GM21723 (cell line): ENCODE data around the gene AFAP1L1.

Source experiments
- ATAC-seq: cut with Tn5 transposase; IDR thresholded peaks from one replicate; pipeline ENCODE4 v1.9.1; 2021; ENCODE audit warnings: mild to moderate bottlenecking, moderate library complexity; ENCODE audit not compliant: unreplicated experiment

The AFAP1L1 gene

GRCh38 chr5:149271716-149272563, at the start of gene AFAP1L1:
Gene AFAP1L1, plus strand, starts transcription at chr5:149271859. Its CDS starts 110 bp downstream, at chr5:149271969.
- no peak for ATAC-seq

DNA sequence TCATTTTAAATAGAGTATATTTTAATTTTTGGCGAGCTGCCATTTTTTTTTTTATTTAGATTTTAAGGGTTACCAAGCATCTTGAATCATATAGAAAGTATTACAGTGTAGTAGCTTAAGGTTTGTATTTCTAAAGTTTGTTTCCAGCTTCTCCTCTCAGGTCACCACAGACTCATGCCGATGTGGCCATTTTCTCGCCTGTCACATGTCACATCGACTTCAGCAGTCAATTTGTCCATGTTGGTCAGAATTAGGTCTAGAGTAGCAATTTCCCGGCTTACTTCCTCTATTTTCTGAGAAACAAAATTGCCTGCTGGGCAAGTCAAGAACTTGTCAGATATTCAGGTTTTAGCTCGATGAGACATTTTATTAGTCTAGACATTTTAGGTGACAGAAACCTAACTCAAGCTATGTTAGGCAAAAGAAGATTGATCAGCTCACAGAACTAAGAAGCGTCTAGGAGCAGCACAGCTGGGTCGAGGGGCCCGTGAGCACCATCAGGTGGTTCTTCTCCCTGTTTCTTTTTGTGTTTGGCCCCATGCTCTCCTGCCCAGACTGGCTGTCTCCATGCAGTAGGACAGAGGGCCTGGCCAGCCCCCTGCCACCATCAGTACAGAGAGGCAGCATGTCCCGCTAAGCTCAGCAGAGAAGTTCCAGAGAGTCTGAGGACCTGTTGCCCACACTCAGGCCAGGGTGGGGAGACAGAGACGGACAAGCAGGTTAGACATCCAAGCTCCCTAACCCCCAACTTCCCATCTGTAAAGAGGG, 48.4 kb upstream of the AFAP1L1 start:
- no peak for ATAC-seq

GRCh38 chr5:149224282-149224681, 47.4 kb upstream of the AFAP1L1 start:
- ATAC-seq = no peak

DNA sequence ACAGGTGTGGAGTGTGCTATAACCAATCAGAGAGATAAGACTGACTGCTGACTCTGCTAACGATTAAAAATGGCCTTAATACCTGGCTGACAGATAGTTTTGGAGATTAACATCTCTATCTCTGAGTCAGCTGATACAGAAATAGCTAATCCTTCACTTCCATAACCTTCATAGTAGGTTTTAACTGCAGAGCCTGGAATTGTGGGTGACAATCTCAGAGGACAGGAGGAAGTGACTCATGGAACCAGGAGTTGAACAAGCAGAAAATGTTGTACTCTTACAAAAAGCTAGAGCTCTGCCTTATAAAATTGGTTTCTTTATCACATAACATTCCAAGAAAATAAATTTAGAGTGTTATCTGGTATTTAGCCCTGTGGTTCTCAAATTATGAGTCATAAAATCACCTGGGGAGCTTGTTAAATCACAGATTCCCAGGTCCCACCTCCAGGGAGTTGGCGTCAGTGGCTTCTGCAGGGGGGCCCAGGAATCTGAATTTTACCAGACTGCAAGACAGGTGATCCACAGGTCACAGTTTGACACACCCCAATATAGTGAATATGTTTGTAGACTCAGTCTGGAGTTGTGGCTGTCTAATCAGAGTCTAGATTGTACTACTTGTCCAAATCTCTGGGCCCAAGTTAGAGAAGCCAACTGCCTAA, 44.4 kb upstream of the AFAP1L1 start:
- no peak for ATAC-seq

GRCh38 chr5:149228618-149229297, 42.9 kb upstream of the AFAP1L1 start:
- ATAC-seq = no peak

GRCh38 chr5:149229298-149229937, 42.2 kb upstream of the AFAP1L1 start:
- no peak for ATAC-seq

DNA sequence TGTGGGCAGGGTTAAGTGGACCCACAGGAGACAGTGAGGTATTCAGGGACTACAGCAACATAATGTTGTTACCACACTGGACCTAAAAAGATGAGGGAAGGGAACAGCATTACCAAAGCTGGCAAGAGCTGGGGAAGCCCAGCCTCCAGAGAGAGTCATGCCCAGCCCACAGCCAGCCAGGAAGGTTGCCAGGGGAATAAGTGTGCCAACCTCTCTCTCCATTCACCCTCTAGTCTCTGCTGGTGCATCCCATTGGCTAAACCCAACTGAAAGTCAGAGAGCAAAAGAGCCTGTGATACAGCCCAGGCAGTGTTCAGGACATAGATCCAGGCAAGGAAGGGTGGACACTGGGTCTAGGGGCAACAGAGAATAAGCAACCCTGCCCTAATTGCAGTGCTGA, 35.8 kb upstream of the AFAP1L1 start:
- no peak for ATAC-seq

DNA sequence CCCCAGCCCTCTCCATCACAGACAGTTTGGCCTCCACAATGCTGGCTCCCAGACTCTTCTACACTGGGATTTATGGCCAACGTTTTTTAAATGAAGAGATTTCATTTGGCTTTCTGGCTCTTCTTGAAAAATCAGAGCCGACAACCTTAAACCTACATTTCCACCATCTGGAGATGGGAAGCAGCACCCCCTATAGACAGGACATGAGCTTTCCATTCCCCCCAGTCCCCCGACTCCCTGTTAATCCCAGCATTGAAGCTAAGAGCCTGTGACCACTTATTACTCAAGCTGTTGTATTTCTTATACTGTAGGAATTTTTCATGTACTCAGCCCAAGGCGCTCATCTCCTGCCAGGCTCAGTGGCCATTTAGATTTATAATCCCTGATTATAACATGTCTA, 34.0 kb upstream of the AFAP1L1 start:
- no peak for ATAC-seq

- ATAC-seq = no peak
These were observed 33.1 kb upstream of the AFAP1L1 start for GRCh38 chr5:149238540-149238939.

DNA sequence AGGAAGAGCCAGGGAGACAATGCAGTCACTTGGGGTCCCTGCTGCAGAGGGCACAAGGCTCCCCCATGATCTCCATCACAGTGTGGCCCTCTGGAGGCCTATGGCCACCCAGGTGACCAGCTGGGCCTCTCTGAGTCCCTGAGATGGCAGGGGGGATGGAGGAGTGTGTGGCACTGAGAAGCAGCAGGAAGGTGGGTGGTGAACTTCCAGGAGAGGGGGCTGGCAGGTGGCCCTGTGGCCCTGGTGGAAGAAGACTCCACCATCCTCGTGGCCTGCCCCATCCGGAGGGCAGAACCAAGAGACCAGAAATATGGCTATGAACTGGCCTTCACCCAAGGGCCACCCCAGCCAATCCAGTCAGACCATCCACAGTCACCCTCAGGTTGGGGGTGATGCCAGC, 31.7 kb upstream of the AFAP1L1 start:
- ATAC-seq = peak; percentile 7

DNA sequence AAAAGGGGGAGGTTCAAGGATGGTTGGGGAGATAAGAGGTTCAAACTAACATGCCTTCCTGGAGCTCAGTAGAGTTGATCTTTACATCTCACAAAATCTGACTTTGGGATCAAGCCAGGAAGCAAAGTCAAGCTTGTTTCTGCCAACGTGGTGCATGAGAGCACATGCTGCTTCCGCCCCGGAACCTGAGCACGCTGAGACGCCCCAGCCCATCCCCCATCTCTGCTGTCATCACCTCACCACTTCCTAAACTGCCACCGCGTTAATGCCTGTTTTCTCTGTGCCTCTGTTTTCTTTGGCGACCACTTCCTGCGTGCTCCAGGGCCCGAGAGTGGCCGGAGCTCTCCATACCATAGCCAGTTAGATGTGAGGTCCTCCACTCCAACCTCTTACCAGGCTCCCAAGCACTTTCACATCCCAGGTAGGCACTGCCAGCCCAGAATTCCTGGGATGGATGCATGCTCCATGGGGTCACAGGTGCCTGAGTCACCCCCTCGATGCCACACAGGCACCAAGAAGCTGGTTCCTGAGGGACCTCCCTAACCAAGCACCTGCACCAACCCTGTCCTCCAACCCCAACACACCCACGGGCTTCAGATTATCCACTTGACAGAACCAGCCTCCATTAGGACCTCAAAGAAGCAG, 31.2 kb upstream of the AFAP1L1 start:
- peak; percentile 72 for ATAC-seq

DNA sequence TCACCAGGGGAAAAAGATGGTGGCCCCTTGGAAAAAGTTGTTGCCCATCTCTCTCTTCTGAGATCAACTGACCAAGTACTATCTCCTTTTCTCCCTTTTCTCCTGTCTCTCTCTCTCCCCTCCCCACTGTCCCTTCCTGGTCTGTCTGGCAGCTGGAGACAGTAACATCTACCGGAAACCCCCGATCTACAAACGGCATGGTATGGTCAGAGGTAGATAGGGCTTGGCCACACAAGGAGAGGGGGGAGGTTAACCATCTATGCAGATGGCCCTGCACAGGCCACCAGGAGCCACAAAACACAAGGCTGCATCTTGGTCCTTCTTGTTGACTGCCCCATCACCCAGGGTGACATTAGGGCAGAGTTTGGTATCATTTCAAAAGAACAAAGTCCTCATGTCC, 29.3 kb upstream of the AFAP1L1 start:
- no peak for ATAC-seq

GRCh38 chr5:149246906-149247305, 24.8 kb upstream of the AFAP1L1 start:
- no peak for ATAC-seq

DNA sequence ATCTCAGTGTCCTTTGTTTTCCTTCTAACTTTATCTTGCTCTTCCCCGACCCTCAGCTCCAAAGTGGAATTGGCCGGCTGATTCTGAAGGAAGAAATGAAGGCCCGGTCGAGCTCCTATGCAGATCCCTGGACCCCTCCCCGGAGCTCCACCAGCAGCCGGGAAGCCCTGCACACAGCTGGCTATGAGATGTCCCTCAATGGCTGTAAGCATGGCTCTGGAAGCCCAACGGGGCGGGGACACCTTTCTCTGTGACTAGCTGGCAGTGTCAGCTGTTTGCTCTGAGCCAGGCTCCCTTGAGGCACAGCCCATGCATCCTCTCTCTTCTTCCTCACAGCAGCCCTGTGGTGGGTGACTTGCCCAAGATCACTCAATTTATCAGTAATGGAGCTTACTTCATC, 23.9 kb upstream of the AFAP1L1 start:
- ATAC-seq = no peak

DNA sequence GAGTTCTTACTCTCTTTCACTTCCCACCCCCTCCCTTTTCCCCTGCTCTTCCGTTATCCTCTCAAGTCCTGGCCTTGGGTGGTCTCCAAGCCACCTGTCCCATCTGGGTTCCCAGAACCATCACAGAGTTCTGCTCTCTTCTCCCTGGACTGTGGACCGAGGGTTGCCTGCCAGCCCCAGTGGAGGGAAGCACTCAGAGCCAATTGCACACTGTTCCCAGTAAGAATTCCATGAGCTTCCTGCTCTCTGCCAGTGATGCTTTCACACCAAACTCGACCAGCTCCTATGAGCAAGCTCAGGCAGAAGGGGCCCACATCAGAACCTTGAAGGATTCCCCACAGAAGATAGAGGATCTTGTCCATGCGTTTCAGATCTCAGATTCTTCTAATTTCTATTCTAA, 20.1 kb upstream of the AFAP1L1 start:
- no peak for ATAC-seq

- ATAC-seq = no peak
These were observed 17.2 kb upstream of the AFAP1L1 start for GRCh38 chr5:149254506-149254905.

GRCh38 chr5:149256451-149256850, 15.2 kb upstream of the AFAP1L1 start:
- no peak for ATAC-seq

DNA sequence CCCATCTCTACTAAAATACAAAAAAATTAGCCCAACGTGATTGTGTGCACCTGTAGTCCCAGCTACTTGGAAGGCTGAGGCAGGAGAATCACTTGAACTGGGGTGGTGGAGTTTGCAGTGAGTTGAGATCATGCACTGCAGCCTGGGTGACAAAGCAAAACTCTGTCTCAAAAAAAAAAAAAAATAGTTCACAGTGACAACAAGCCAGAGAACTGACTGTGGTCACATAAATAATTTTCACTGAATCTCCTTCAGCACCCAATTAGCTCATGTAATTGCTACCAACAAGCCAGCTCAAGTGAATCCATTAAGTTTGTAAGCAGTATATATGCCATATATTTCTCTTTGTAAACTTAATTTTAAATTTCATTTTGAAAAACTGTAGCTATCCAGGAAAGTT, 14.5 kb upstream of the AFAP1L1 start:
- no peak for ATAC-seq

DNA sequence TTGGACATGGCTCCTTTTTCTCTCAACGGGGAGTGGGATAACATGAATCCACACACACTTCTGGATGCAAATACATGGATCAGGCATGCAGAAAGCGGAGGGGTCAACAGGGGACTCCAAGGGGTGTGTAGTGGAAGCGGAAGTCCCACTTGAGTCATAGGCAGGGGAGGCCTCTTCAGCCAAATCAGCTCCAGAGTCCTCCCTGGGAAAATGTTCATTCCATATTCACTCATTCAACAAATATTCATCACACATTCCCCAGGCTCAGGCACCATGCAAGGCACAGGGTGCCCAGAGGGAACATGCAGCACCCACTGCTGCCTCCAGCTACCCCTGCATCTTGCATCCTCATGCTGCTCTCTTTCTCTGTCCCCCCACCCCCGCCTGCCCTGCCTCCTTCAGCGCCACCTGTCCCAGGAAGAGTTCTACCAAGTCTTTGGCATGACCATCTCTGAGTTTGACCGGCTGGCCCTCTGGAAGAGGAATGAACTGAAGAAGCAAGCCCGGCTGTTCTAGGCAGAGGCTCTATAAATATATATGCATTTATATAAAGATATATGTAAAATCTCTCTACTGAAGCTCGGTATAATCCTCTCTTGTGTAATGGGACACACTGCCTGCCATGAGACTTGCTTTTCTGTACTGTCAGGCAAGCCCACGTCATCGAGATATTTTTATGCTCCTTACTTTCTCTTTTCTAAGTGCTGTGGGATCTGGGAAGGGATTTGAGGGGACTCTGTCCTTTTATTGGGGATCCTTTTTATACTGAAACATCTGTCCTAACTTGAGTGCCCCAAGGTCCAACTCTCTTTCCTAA, 13.6 kb upstream of the AFAP1L1 start:
- ATAC-seq = no peak
